Smooth muscle cell (in vitro differentiated cells): Measurements from ENCODE around the gene SPRY2. TPM values are rescaled to one million over a fixed set of nuclear protein-coding genes. Genes with fewer than 3 reads are reported as not detected.

Experiments used
- DNase-seq: peaks from one replicate; lab custom pipeline; 2025; ENCODE audit not compliant: unreplicated experiment; lab: John Stamatoyannopoulos, UW
- H2AFZ ChIP-seq: fragments of 200-600 bp; sonication (generic); 2 replicates; pipeline ENCODE4 v1.6.0; 2016; ENCODE audit warnings: antibody characterized with exemption, low read depth, mild to moderate bottlenecking
- H3F3A ChIP-seq: fragments of 200-600 bp; sonication (generic); 2 replicates; pipeline ENCODE4 v1.6.0; 2017; ENCODE audit warnings: antibody characterized with exemption, low read depth
- H3K27ac ChIP-seq: fragments of 200-600 bp; sonication (generic); 2 replicates; pipeline ENCODE4 v1.5.1; 2016; ENCODE audit warnings: low read depth, mild to moderate bottlenecking
- H3K27me3 ChIP-seq: fragments of 200-600 bp; sonication (generic); 2 replicates; pipeline ENCODE4 v1.6.1; 2016; ENCODE audit warnings: low read depth, mild to moderate bottlenecking
- H3K36me3 ChIP-seq: fragments of 200-600 bp; sonication (generic); 2 replicates; pipeline ENCODE4 v1.5.1; 2016; ENCODE audit warnings: low read depth
- H3K4me1 ChIP-seq: fragments of 200-600 bp; sonication (generic); 2 replicates; pipeline ENCODE4 v1.5.1; 2016; ENCODE audit warnings: low read depth
- H3K4me2 ChIP-seq: fragments of 200-600 bp; sonication (generic); 2 replicates; pipeline ENCODE4 v1.6.0; 2016; ENCODE audit warnings: mild to moderate bottlenecking
- H3K4me3 ChIP-seq: fragments of 200-600 bp; sonication (generic); 2 replicates; pipeline ENCODE4 v1.5.1; 2016; ENCODE audit warnings: mild to moderate bottlenecking
- H3K79me2 ChIP-seq: fragments of 200-600 bp; sonication (generic); 2 replicates; pipeline ENCODE4 v1.6.0; 2016; ENCODE audit warnings: low read depth, mild to moderate bottlenecking
- H3K9ac ChIP-seq: fragments of 200-600 bp; sonication (generic); 2 replicates; pipeline ENCODE4 v1.6.0; 2016; ENCODE audit warnings: low read depth
- H3K9me3 ChIP-seq: fragments of 200-600 bp; sonication (generic); replicated peaks from 2 replicates; pipeline ENCODE4 v1.5.1; 2016; ENCODE audit warnings: low read depth
- H4K20me1 ChIP-seq: fragments of 200-600 bp; sonication (generic); 2 replicates; pipeline ENCODE4 v1.6.0; 2016; ENCODE audit warnings: low read depth
- CTCF ChIP-seq: fragments of 200-600 bp; sonication (generic); IDR thresholded peaks from 2 replicates; pipeline ENCODE4 v1.5.1; 2017; ENCODE audit warnings: borderline replicate concordance, mild to moderate bottlenecking, antibody characterized with exemption; ENCODE audit not compliant: insufficient read depth, poor library complexity, severe bottlenecking
- WGBS: methylation state at CpG from one replicate; pipeline ENCODE4 v1.1.7; 2016; ENCODE audit warnings: low lambda C conversion rate; 5-methylcytosine and 5-hydroxymethylcytosine counted together
- polyA plus RNA-seq: library from polyadenylated mRNA; unstranded; fragments of >200 nt; fragmentation: Nextera tagmentation; extraction: Ambion mirVana; gene quantifications from 2 replicates; pipeline ENCODE4 v1.2.1, GENCODE V29; 2016
- total RNA-seq: library from RNA; depleted of rRNA; stranded (reverse); fragments of >200 nt; gene quantifications from 2 replicates; pipeline ENCODE4 v1.2.3, GENCODE V29; 2014

The SPRY2 gene
- total and polyA plus RNA-seq, 2 experiments from 2014 or later, result 92.6 to 154 TPM

GRCh38 chr13:80361883-80362327, 21.0 kb upstream of the SPRY2 start:
- Histone ChIP-seq H3K9me3 (no peaks in the 10 kb centered on the region), H3K27ac (no peak overlapping the region), H3K4me1 (peaks cover 23% of the 10 kb centered on the region), H2AFZ (peak overlapping the region; percentile 68), H3K9ac (no peak overlapping the region), H3K4me3 (no peak overlapping the region), H3K36me3 (no peaks in the 10 kb centered on the region), H3K4me2 (peak overlapping the region; percentile 9), H4K20me1 (no peaks in the 10 kb centered on the region), H3K27me3 (no peaks in the 10 kb centered on the region), H3K79me2 (no peaks in the 10 kb centered on the region), H3F3A (no peaks in the 10 kb centered on the region)
- TF ChIP-seq CTCF, result no peak
- 34% methylated on average over 2 of the region's 2 CpGs for WGBS
- DNase-seq, result no peak

- Histone ChIP-seq H3K4me1 (peaks cover 23% of the 10 kb centered on the region), H3K27me3 (no peaks in the 10 kb centered on the region), H3K79me2 (no peaks in the 10 kb centered on the region), H3K9ac (no peak overlapping the region), H3K27ac (no peak overlapping the region), H3K9me3 (no peaks in the 10 kb centered on the region), H3K4me2 (no peak overlapping the region), H3K4me3 (no peak overlapping the region), H3F3A (no peaks in the 10 kb centered on the region), H4K20me1 (no peaks in the 10 kb centered on the region), H2AFZ (peak overlapping the region; percentile 68), H3K36me3 (no peaks in the 10 kb centered on the region)
- no peak for DNase-seq
- no peak for TF ChIP-seq CTCF
- WGBS, result 96% methylated on average over 2 of the region's 2 CpGs
Observed at GRCh38 chr13:80361298-80361697, 20.4 kb upstream of the SPRY2 start.

- Histone ChIP-seq H3K36me3 (no peaks in the 10 kb centered on the region), H3K9ac (no peak overlapping the region), H4K20me1 (no peaks in the 10 kb centered on the region), H3K4me2 (no peak overlapping the region), H3K9me3 (no peaks in the 10 kb centered on the region), H2AFZ (peak overlapping the region; percentile 1), H3K27me3 (no peaks in the 10 kb centered on the region), H3K4me3 (no peak overlapping the region), H3K79me2 (no peaks in the 10 kb centered on the region), H3K4me1 (peaks cover 23% of the 10 kb centered on the region), H3F3A (no peaks in the 10 kb centered on the region), H3K27ac (no peak overlapping the region)
- TF ChIP-seq CTCF, result no peak
- no peak for DNase-seq
Observed at GRCh38 chr13:80360453-80360800, 19.5 kb upstream of the SPRY2 start.

GRCh38 chr13:80359778-80360452, 19.0 kb upstream of the SPRY2 start:
- no peak for TF ChIP-seq CTCF
- Histone ChIP-seq H3K9ac (no peak overlapping the region), H3K27me3 (no peaks in the 10 kb centered on the region), H2AFZ (peak overlapping the region; percentile 59), H3K4me1 (peaks cover 23% of the 10 kb centered on the region), H3K79me2 (no peaks in the 10 kb centered on the region), H4K20me1 (no peaks in the 10 kb centered on the region), H3F3A (no peaks in the 10 kb centered on the region), H3K27ac (no peak overlapping the region), H3K9me3 (no peaks in the 10 kb centered on the region), H3K4me3 (no peak overlapping the region), H3K4me2 (no peak overlapping the region), H3K36me3 (no peaks in the 10 kb centered on the region)
- DNase-seq, result no peak
- WGBS, result 28% methylated on average over 6 of the region's 6 CpGs
